ENCODE results near the gene SULF2. TPM values are rescaled to one million over a fixed set of nuclear protein-coding genes. Genes with fewer than 3 reads are reported as not detected.

SULF2 gene
- total RNA-seq, 1 experiment from 2014 or later: 13.0 TPM

DNA sequence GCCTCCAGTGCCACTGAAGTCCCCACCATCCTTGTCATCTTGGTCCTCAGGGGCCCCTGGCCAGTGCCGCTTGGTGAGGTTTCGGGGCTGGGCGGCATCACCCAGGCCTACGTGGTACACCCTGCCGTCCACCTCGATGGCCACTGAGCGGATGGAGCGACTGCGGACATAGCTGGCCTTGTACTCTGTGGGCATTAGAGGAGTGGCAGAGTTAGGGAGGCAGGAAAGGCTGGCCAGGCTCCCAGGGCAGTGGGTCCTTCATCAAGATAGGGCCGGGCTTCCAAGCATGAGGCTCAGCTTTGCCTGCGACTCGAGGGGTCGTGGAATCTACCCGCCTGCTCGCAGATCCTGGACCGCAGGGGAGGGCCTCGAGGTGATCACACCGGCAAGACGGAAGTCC lies 119.0 kb downstream of the SULF2 start:
- intact Hi-C loops (cut with micrococcal nuclease): loop anchor here (10.0 kb wide), 1 partner anchor 628 kb away; no protein-coding TSS in a partner anchor
- H3K36me3 ChIP-seq (ENCODE audit: control insufficient read depth in 1 of 2, insufficient read depth in 2 of 2, low read length in 2 of 2): no peaks in the 10 kb centered on the region
- CTCF ChIA-PET: no interaction called here
- no peak overlapping the region for H3K4me3 ChIP-seq (replicated peaks in 1 of 2; ENCODE audit: low read depth in 1 of 2, low read length in 2 of 2)
- no peak overlapping the region for H3K27ac ChIP-seq (ENCODE audit: low read depth, low read length)
- H3K9me2 ChIP-seq (ENCODE audit: insufficient read depth): no peaks in the 10 kb centered on the region
- no peak overlapping the region for H3K4me2 ChIP-seq (ENCODE audit: low read length)
- no peaks in the 10 kb centered on the region for H3K27me3 ChIP-seq (ENCODE audit: insufficient read depth, low read length)
- H4K20me1 ChIP-seq (ENCODE audit: insufficient read depth): no peaks in the 10 kb centered on the region
- no peak overlapping the region for H3K9ac ChIP-seq (ENCODE audit: low read length)
- peaks cover 0 to 2% of the 10 kb centered on the region in 2 experiments; a peak in 1 of 4 replicates for H3K4me1 ChIP-seq (ENCODE audit: control insufficient read depth in 1 of 2, insufficient read depth in 2 of 2, low read length in 2 of 2)
- DNase-seq (ENCODE audit: low read depth, low spot score) (no peak), ATAC-seq (no peak)
- RAD21 ChIA-PET (ENCODE audit: low non-redundant PET in 1 of 2, low total read pairs in 2 of 2, uncharacterized antibody in 2 of 2, unreplicated experiment in 2 of 2): no interaction called here
- no TSS peak for BruUV-seq (replicated peaks)
- H3K9me3 ChIP-seq (ENCODE audit: control insufficient read depth in 1 of 2, insufficient read depth in 1 of 2, low read depth in 1 of 2, low read length in 2 of 2): no peaks in the 10 kb centered on the region
- no peaks in the 10 kb centered on the region for H3K79me2 ChIP-seq (ENCODE audit: insufficient read depth, low read length)
- no peak overlapping the region for H2AFZ ChIP-seq (ENCODE audit: low read depth, low read length, poor library complexity, severe bottlenecking)
- POLR2A ChIA-PET: no interaction called here
- TF ChIP-seq, protein P1, sequence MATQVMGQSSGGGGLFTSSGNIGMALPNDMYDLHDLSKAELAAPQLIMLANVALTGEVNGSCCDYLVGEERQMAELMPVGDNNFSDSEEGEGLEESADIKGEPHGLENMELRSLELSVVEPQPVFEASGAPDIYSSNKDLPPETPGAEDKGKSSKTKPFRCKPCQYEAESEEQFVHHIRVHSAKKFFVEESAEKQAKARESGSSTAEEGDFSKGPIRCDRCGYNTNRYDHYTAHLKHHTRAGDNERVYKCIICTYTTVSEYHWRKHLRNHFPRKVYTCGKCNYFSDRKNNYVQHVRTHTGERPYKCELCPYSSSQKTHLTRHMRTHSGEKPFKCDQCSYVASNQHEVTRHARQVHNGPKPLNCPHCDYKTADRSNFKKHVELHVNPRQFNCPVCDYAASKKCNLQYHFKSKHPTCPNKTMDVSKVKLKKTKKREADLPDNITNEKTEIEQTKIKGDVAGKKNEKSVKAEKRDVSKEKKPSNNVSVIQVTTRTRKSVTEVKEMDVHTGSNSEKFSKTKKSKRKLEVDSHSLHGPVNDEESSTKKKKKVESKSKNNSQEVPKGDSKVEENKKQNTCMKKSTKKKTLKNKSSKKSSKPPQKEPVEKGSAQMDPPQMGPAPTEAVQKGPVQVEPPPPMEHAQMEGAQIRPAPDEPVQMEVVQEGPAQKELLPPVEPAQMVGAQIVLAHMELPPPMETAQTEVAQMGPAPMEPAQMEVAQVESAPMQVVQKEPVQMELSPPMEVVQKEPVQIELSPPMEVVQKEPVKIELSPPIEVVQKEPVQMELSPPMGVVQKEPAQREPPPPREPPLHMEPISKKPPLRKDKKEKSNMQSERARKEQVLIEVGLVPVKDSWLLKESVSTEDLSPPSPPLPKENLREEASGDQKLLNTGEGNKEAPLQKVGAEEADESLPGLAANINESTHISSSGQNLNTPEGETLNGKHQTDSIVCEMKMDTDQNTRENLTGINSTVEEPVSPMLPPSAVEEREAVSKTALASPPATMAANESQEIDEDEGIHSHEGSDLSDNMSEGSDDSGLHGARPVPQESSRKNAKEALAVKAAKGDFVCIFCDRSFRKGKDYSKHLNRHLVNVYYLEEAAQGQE (IDR thresholded peaks at IDR 0.05; ENCODE audit: low read depth): no peak
- TF ChIP-seq ZNF274 (IDR thresholded peaks at IDR 0.05; ENCODE audit: low read depth, low read length) (no peak), FOSL1 (IDR thresholded peaks at IDR 0.05; ENCODE audit: low read depth) (no peak), POLR2A (IDR thresholded peaks at IDR 0.05; ENCODE audit: borderline replicate concordance, extremely low read depth, insufficient read depth, insufficient read length) (no peak), RAD21 (IDR thresholded peaks at IDR 0.05; ENCODE audit: low read depth) (no peak), EGR1 (IDR thresholded peaks at IDR 0.05; ENCODE audit: low read depth) (no peak), POLR2AphosphoS5 (IDR thresholded peaks at IDR 0.05; ENCODE audit: low read depth, low read length) (no peak), CTCF (IDR thresholded peaks at IDR 0.05 in 2 of 3, conservative IDR thresholded peaks at IDR 0.05 in 1 of 3; ENCODE audit: borderline replicate concordance in 1 of 3, insufficient read depth in 1 of 3, low read depth in 2 of 3, low read length in 2 of 3) (no peak), ZFX (IDR thresholded peaks at IDR 0.05) (no peak), CBX3 (IDR thresholded peaks at IDR 0.05; ENCODE audit: low read depth) (no peak), MAX (IDR thresholded peaks at IDR 0.05) (no peak), JUND (IDR thresholded peaks at IDR 0.05) (no peak), EZH2 (IDR thresholded peaks at IDR 0.05) (no peak), SRF (IDR thresholded peaks at IDR 0.05; ENCODE audit: low read depth) (no peak), CEBPB (IDR thresholded peaks at IDR 0.05; ENCODE audit: low read depth) (no peak), EZH2phosphoT487 (IDR thresholded peaks at IDR 0.05; ENCODE audit: borderline replicate concordance) (no peak)
- TF ChIP-seq, protein P2, sequence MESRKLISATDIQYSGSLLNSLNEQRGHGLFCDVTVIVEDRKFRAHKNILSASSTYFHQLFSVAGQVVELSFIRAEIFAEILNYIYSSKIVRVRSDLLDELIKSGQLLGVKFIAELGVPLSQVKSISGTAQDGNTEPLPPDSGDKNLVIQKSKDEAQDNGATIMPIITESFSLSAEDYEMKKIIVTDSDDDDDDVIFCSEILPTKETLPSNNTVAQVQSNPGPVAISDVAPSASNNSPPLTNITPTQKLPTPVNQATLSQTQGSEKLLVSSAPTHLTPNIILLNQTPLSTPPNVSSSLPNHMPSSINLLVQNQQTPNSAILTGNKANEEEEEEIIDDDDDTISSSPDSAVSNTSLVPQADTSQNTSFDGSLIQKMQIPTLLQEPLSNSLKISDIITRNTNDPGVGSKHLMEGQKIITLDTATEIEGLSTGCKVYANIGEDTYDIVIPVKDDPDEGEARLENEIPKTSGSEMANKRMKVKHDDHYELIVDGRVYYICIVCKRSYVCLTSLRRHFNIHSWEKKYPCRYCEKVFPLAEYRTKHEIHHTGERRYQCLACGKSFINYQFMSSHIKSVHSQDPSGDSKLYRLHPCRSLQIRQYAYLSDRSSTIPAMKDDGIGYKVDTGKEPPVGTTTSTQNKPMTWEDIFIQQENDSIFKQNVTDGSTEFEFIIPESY (IDR thresholded peaks at IDR 0.05; ENCODE audit: extremely low read depth, insufficient replicate concordance, low read length): no peak
